Activated CD4-positive, alpha-beta T cell treated with anti-CD3 and anti-CD28 coated beads for 4 hours (primary cell): ENCODE results near the gene IQCE.

ENCODE experiments used
- DNase-seq, 2 donors: peaks; one replicate each; pipeline ENCODE4 v3.0.0-alpha.2; 2020

IQCE gene

DNA sequence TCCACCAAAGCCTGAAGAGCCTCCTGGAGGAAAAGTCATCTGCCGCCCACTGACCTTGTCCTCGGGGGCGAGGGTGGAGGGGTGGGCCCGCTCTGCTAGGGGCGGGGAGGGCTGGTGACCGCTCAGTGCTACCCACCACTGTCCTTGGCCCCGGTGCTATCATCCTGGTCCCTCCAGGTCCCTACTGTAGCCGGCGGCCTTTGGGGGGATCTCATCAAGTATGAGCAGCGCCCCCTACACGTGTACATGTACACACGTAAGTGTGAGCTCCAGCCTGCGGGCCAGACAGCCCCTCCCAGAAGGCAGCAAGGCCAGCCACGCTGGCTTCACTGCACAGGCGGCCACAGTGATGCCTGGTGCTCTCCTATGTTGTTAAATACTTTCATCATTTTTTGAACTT is 92.6 kb downstream of the IQCE start:
- DNase-seq: no peak

DNA sequence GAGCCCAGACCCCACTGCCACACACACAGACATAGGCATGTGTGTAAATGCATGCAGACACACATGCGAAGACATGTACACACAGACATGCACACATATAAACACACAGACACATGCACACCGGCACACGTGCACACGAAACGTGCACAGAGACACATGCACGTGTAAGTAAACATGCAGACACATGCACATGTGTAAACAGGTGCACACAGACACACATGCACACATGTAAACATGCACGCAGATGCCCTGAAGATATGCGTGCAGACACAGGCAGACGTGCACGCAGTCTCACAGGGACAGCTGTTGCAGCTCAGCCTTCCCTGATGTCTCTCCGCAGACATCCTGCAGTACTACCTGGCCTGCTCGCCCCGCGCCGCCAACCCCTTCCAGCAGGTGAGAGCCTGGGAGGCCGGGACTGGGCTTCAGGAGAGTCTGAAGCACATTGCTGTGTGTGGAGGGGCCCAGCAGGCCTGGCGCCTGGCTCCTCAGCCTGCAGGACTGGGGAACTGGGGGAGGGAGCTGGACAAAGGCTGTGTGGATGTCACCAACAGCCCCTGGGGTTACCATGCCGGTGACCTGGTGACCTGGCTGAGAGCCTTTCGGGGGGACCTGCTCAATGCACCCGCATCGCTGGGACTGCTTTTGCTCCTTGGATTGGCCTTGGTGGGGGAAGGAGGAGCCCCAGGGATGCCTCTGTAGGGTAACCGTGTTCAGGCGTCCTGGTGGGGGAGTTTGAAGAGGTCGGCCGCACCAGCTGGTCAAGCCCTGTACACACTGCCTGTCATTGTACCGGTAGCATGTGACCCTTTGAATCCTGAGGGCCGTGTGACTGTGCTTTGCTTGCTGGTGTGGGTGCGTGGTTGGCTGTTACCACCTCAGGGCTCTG is 93.3 kb downstream of the IQCE start:
- no peak for DNase-seq

DNA sequence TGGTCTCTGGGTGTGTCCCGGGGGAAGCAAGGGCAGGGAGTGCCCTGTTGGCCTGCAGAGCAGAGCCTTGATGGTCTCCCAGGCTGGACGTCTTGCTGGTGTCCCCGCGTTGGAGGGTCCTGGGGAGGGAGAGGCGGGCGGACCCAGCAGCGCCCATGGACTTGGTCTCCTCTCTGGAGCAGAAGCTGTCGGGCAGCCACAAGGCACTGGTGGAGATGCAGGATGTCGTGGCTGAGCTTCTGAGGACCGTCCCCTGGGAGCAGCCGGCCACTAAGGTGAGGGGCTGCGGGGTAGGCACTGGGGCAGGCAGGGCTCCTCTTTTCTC is 93.9 kb downstream of the IQCE start:
- DNase-seq: no peak

DNA sequence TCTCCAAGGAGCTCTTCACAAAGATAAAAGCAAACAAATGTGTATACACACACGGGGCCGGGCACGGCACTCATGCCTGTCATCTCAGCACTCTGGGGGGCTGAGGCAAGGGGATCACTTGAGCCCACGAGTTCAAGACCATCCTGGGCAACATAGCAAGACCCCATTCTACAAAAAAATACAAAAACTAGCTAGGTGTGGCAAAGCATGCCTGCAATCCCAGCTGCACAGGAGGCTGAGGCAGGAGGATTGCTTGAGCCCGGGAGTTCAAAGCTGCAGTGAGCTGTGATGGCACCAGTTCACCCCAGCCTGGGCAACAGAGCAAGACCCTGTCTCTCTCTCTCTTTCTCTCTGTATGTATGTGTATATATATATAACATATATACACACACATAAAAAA is 95.3 kb downstream of the IQCE start:
- no peak for DNase-seq

GRCh38 chr7:2655870-2656614 is 97.3 kb downstream of the IQCE start:
- DNase-seq: no peak

GRCh38 chr7:2657208-2657607 is 98.4 kb downstream of the IQCE start:
- no peak for DNase-seq

GRCh38 chr7:2657920-2658671 is 99.3 kb downstream of the IQCE start:
- DNase-seq: no peak

- DNase-seq: no peak
These were observed 100.2 kb downstream of the IQCE start for GRCh38 chr7:2658941-2659340.

DNA sequence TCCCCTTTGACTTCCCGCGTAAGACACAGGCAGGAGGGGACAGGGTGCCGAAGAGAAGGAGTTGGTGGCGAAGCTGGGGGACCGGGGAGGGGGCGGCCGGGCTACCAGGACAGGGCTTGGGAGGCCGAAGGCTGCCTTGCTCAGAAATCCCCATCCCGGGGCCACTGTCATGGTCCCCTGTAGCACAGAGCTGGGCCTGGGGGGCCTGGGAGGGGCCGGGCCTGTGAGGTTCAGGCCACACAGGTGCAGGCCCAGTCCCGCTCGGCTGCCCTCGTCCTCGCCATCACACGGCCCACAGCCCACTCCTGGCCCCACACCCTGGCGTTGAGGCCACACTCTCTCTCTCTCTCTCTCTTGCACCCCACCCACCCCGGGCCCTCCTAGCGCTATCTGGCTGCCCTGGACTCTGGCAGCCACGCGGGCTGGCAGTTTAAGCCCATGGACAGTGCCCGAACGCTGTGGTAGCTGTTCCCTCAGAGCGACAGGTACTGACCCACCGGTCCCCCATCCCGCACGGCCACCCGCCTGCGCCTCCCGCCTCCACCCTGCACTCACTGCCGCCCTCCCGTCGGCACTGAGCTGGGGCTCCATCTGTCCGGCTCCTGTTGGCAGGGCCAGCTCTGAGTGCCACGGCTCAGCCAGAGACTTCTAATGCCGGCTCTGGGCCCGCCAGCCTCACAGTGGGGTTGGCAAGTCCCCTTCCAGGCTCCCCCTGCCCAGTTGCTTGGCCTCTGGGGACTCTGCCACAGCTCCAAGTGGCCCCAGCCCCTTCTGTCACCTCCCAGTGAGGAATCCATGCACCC is 101.0 kb downstream of the IQCE start:
- DNase-seq: no peak

- DNase-seq: no peak
These were observed 101.7 kb downstream of the IQCE start for GRCh38 chr7:2660359-2661095.

DNA sequence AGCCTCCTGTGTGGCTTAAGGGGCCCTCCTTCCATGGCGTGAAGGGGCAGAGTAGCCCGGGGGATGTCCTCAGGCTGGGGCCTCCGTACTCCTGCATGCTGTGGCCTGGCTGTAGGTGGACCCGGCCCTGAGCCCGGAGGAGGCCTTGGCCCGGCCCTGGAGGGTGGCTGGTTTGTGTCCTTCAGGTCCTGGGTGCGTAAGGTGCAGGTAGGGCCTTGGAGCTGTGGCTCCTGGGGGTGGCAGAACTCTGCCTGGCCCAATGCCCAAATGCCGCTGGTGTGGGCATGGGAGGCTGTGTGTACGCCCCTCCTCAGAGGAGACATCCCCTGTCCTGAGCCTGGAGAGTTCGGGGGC is 102.3 kb downstream of the IQCE start:
- no peak for DNase-seq

DNA sequence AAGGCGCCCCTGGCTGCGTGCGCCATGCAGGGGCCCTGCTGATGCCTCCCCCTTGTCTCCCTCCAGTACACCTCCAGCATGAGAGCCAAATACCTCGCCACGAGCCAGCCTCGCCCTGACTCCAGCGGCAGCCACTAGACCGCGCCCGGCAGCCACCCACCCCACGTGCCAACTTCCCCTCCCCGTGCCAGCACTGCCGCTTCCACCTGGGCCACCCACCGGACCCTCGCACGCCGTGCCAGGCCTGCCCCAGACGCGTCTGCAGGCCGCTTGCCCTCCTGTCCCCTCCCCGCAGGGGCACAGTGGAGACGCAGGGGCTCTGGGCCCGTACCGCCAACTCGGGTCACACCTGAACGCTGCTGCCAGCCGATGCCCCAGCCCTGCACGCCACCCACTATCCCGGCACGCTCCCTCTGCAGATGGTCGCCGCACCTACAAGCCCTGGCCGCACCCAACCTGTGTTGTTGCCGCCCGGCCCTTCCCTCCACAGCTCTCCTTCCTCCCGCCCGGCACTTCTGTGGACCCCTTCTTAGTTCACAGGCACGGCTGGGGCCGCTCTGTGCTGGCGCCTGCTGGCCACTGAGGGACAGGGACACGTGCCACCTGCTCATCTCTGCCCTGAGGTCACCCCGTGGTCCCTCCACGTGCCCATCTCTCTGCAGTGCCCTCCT is 103.0 kb downstream of the IQCE start:
- no peak for DNase-seq

DNA sequence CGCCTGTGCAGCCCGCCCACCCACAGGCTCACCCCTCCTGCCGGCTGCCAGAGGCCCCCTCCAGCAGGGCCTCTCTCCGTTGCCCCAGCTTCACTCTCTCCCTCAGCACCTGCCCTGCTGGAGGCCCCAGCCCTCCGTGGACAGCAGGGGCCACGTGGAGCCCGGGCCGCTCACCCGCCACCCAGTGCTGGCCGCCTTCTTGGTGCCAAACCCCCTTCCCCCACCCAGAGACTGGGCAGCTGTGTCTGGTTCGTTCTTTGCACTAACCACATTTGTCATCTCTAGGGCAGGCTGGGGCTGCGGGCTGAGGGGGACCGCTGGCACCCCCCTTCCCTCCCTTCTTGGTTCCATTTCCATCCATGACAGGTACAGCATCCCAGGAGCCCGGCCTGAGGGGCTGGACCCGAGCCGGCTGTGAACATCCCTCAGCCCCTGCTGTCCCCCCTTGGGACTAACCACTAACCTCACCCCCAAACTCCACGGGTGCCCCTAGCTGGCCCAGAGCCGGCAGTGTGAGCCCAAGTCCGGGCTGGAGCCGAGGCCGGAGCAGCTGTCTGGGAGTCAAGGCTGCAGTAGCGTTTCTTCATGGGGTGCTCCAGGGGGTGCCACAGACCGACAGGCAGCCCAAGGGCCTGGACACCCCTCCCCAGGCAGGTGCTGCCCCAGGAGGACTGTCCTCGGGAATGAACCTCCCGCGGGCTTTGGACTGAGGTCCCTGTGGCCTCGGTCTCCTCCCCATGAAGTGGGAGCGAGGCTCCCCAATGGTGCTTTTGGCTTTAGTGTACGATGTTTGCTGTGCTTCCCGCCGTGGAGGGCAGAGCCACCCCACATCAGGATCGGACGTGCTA is 103.7 kb downstream of the IQCE start:
- DNase-seq: no peak

- no peak for DNase-seq
These were observed 104.5 kb downstream of the IQCE start for GRCh38 chr7:2663121-2663886.

DNA sequence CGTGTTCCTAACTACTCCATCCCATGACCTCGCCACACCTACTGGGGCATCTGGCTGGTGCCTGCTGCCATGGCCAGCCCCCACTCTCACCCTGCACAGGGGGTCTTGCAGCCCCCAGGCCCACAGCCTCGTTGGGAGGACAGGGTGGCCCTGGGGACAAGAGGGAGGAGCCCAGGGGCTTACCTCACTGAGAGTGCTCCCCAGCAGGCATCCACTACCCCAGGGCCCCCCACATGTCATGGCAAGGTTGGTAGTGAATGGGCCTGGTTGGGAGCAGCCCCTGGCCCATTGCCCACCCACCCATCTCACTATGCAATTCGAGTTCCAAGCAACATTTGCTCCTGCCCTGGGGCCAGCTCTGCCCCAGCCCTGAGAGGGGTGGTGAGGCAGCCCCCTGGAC is 105.2 kb downstream of the IQCE start:
- no peak for DNase-seq
